HEK293 (cell line): ENCODE results near the gene CYTIP.
"Not testable (repeated sequence)": the region's sequence is repeated elsewhere in the genome, so short reads cannot be mapped to it uniquely, and the experiment has no call there.

Experiments used
- CTCF ChIA-PET: fragments of 350-600 bp; formaldehyde crosslinking; extraction: SDS; loops from one replicate; lab custom pipeline; 2021; ENCODE audit warnings: antibody characterized with exemption; lab: Yijun Ruan, JAX
- POLR2A ChIA-PET: fragments of 300-600 bp; formaldehyde crosslinking; extraction: SDS; loops from one replicate; lab custom pipeline; 2020; ENCODE audit warnings: antibody characterized with exemption, inconsistent platforms; lab: Yijun Ruan, JAX
- H3K27ac ChIP-seq: fragments of 200-500 bp; sonication (Bioruptor generic); 2 replicates; pipeline ENCODE4 v1.5.1; 2014; ENCODE audit warnings: low read depth, low read length, control low read depth, inconsistent platforms; ENCODE audit errors: extremely low read depth
- H3K36me3 ChIP-seq, 2 experiments: fragments of 200-500 bp in 1 of 2; sonication (Bioruptor generic) in 1 of 2; 1 replicate in 1 of 2; 2 replicates in 1 of 2; pipeline ENCODE4 v1.5.1; 2014 to 2017; ENCODE audit warnings: inconsistent platforms in 2 of 2, low read length in 2 of 2; ENCODE audit not compliant: control insufficient read depth in 2 of 2, insufficient read depth in 1 of 2
- H3K4me1 ChIP-seq: fragments of 200-500 bp; sonication (Bioruptor generic); 2 replicates; pipeline ENCODE4 v1.5.1; 2014; ENCODE audit warnings: mild to moderate bottlenecking, low read length, inconsistent platforms; ENCODE audit not compliant: control insufficient read depth, insufficient read depth
- H3K4me3 ChIP-seq: 2 replicates; pipeline ENCODE4 v1.5.1; 2011; ENCODE audit warnings: low read depth, mild to moderate bottlenecking, control low read depth, low read length, moderate library complexity
- H3K9me3 ChIP-seq: fragments of 200-500 bp; sonication (Bioruptor generic); 2 replicates; pipeline ENCODE4 v1.5.1; 2014; ENCODE audit warnings: low read depth, low read length, inconsistent platforms; ENCODE audit not compliant: control insufficient read depth, insufficient read depth
- HIC1 ChIP-seq: fragments of 450-650 bp; formaldehyde crosslinking; IDR thresholded peaks from 2 replicates; pipeline ENCODE4 v1.5.1; 2016; ENCODE audit warnings: missing biosample characterization, missing genetic modification characterization
- PRDM10 ChIP-seq: fragments of 450-650 bp; formaldehyde crosslinking; IDR thresholded peaks from 2 replicates; pipeline ENCODE4 v1.5.1; 2016; ENCODE audit warnings: missing biosample characterization, missing genetic modification characterization
- SCRT1 ChIP-seq: fragments of 450-650 bp; formaldehyde crosslinking; IDR thresholded peaks from 2 replicates; pipeline ENCODE4 v1.5.1; 2016; ENCODE audit warnings: missing biosample characterization, missing genetic modification characterization, borderline replicate concordance
- SCRT2 ChIP-seq: fragments of 450-650 bp; formaldehyde crosslinking; IDR thresholded peaks from 2 replicates; pipeline ENCODE4 v1.5.1; 2016; ENCODE audit warnings: missing biosample characterization, missing genetic modification characterization
- ZFP41 ChIP-seq: fragments of 450-650 bp; formaldehyde crosslinking; IDR thresholded peaks from 2 replicates; pipeline ENCODE4 v1.5.1; 2016; ENCODE audit warnings: missing biosample characterization, missing genetic modification characterization, borderline replicate concordance
- ZNF112 ChIP-seq: fragments of 450-650 bp; formaldehyde crosslinking; IDR thresholded peaks from 2 replicates; pipeline ENCODE4 v1.5.0; 2017; ENCODE audit warnings: missing biosample characterization, missing genetic modification characterization
- ZNF138 ChIP-seq: fragments of 450-650 bp; formaldehyde crosslinking; IDR thresholded peaks from 2 replicates; pipeline ENCODE4 v1.5.1; 2016; ENCODE audit warnings: missing biosample characterization, missing genetic modification characterization, borderline replicate concordance
- ZNF248 ChIP-seq: fragments of 450-650 bp; formaldehyde crosslinking; IDR thresholded peaks from 2 replicates; pipeline ENCODE4 v1.5.1; 2017; ENCODE audit warnings: missing biosample characterization, missing genetic modification characterization
- ZNF37A ChIP-seq: fragments of 450-650 bp; IDR thresholded peaks from 2 replicates; pipeline ENCODE4 v1.5.1; 2018; ENCODE audit warnings: missing biosample characterization, missing genetic modification characterization
- ZNF391 ChIP-seq: fragments of 450-650 bp; formaldehyde crosslinking; IDR thresholded peaks from 2 replicates; pipeline ENCODE4 v1.5.1; 2016; ENCODE audit warnings: low read depth, missing biosample characterization, missing genetic modification characterization, borderline replicate concordance
- ZNF394 ChIP-seq: fragments of 450-650 bp; formaldehyde crosslinking; IDR thresholded peaks from 2 replicates; pipeline ENCODE4 v1.5.1; 2016; ENCODE audit warnings: missing biosample characterization, missing genetic modification characterization, mild to moderate bottlenecking, moderate library complexity, borderline replicate concordance
- ZNF776 ChIP-seq: fragments of 450-650 bp; formaldehyde crosslinking; IDR thresholded peaks from 2 replicates; pipeline ENCODE4 v1.5.0; 2017; ENCODE audit warnings: missing biosample characterization, missing genetic modification characterization, borderline replicate concordance

Gene CYTIP

GRCh38 chr2:157411624-157412336 lies 32.1 kb downstream of the CYTIP start (continued):
- TF ChIP-seq PRDM10 (tag by site-specific recombination) = no peak

- peak; percentile 57 for TF ChIP-seq SCRT2 (tag by site-specific recombination)
- 0 out of 2 replicates have a peak, but pooled peaks have one; percentile 33 for TF ChIP-seq SCRT1
- H3K4me1 ChIP-seq, H3K27ac ChIP-seq, H3K9me3 ChIP-seq, POLR2A ChIA-PET, H3K36me3 ChIP-seq, H3K4me3 ChIP-seq, CTCF ChIA-PET: not testable (repeated sequence)
These were observed 38.5 kb downstream of the CYTIP start for GRCh38 chr2:157405398-157405797.

GRCh38 chr2:157404363-157404762 lies 39.5 kb downstream of the CYTIP start:
- Histone ChIP-seq H3K4me3 (no peak overlapping the region), H3K27ac (no peak overlapping the region), H3K9me3 (no peaks in the 10 kb centered on the region), H3K4me1 (no peaks in the 10 kb centered on the region), H3K36me3 (no peaks in the 10 kb centered on the region)
- TF ChIP-seq HIC1 (tag by site-specific recombination) = no peak
- TF ChIP-seq ZNF391 = no peak
- CTCF ChIA-PET = interaction anchor here (1.3 kb wide), 1 partner anchor 77 kb away, joined by 3 read pairs; no protein-coding TSS in a partner anchor
- POLR2A ChIA-PET = no interaction called here

GRCh38 chr2:157402801-157403485 lies 40.9 kb downstream of the CYTIP start:
- H3K36me3 ChIP-seq, H3K27ac ChIP-seq, H3K9me3 ChIP-seq, POLR2A ChIA-PET, H3K4me1 ChIP-seq, H3K4me3 ChIP-seq: not testable (repeated sequence)
- CTCF ChIA-PET = interaction anchor here (1.3 kb wide), 1 partner anchor 75 kb away, joined by 3 read pairs; no protein-coding TSS in a partner anchor

GRCh38 chr2:157395811-157396210 lies 48.1 kb downstream of the CYTIP start:
- Histone ChIP-seq H3K4me1 (no peaks in the 10 kb centered on the region), H3K4me3 (no peak overlapping the region), H3K36me3 (no peaks in the 10 kb centered on the region), H3K27ac (no peak overlapping the region), H3K9me3 (no peaks in the 10 kb centered on the region)
- TF ChIP-seq ZNF248 (tag by site-specific recombination) = no peak
- TF ChIP-seq ZNF112 (tag by site-specific recombination) = no peak
- TF ChIP-seq ZNF37A (tag by site-specific recombination) = no peak
- no peak for TF ChIP-seq ZNF776 (tag by site-specific recombination)
- TF ChIP-seq ZNF394 (tag by site-specific recombination) = no peak
- TF ChIP-seq ZNF138 (tag by site-specific recombination) = no peak
- no peak for TF ChIP-seq PRDM10 (tag by site-specific recombination)
- TF ChIP-seq ZFP41 = no peak
- CTCF ChIA-PET = interaction anchor here (0.7 kb wide), 1 partner anchor 822 kb away, joined by 3 read pairs; no protein-coding TSS in a partner anchor
- POLR2A ChIA-PET = no interaction called here
